GM23248 (cell line): ENCODE results near the gene RHOT2.

ENCODE experiments used
- EZH2 ChIP-seq: fragments of 200-600 bp; sonication (generic); IDR thresholded peaks from 2 replicates; pipeline ENCODE4 v1.6.1; 2018; ENCODE audit warnings: antibody characterized with exemption, mild to moderate bottlenecking; ENCODE audit not compliant: insufficient read depth, poor library complexity, severe bottlenecking
- EZH2phosphoT487 ChIP-seq: fragments of 200-600 bp; sonication (generic); IDR thresholded peaks from 2 replicates; pipeline ENCODE4 v1.6.1; 2018; ENCODE audit warnings: antibody characterized with exemption, moderate library complexity, mild to moderate bottlenecking, low read depth; ENCODE audit not compliant: insufficient read depth

GRCh38 chr16:662597-662996 is 5.3 kb upstream of the RHOT2 start:
- TF ChIP-seq EZH2 (no peak), EZH2phosphoT487 (no peak)
